ENCODE measurements around the gene E2F6.

Gene E2F6, protein sequence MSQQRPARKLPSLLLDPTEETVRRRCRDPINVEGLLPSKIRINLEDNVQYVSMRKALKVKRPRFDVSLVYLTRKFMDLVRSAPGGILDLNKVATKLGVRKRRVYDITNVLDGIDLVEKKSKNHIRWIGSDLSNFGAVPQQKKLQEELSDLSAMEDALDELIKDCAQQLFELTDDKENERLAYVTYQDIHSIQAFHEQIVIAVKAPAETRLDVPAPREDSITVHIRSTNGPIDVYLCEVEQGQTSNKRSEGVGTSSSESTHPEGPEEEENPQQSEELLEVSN

DNA sequence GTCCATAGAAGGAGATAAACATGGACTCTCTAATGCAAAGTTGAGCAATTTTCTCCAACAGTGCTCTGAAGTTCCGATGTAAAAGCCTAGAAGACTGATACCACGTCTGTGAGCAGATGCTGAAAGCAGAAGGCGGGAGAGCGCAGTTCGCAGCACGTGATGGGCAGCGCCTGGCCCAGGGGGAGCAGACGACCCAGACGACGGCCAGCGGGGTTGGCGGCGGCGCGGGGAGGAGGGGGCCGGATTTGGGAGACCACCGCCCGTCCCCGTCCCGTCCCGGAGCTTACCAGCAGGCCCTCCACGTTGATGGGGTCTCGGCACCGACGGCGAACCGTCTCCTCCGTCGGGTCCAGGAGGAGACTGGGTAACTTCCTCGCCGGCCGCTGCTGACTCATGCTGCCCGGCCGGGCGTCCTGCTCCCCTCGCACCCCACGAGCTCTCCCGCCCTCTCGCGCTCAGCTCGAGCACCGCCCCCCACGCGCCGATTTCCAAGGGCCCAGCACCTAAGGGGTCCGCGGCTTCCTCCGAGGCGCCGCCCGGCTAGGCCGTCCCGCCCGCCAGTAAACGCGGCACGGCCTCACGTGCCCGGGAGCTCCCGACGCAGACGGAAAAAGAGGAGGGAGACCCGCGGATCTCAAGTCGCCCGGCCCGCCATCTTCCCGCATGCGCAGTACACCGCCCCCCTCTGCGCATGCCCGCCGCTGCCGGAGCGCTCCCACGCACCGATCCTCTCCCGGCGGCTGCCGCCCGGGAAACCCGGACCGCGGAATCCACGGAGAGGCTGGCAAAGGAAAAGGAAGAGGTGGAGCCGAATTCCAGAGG lies at the start of gene E2F6:
E2F6 (minus strand) TSS at position 677 of the 822 bp plus-strand sequence; CDS start at position 395, 282 bp downstream.
- in situ Hi-C loops (cut with MboI; ENCODE audit: low sequenced_read_pairs): no loop called here

DNA sequence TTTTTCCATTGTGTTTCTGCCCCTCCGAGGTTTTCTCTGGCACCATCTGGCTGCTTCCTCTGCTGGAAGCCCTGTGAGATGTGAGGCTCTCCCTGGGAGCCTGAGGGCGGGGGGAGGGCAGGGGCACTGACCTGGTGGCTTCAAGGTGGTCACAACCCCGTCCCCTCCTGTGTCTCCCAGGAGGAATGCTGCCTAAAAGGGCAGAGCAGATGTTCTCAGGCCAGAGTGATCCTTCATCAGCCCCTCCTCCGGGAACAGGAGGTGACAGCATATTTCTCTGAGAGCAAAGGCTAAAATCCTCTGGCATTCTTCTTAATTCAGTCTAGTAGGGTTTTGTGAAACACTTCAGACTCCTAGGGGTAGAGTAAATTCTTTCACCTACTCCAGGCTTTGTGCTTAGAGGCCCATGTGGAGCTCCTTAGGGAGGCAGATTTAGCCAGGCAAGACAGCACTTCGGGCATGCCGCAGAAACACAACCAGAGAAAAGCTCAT lies 49.6 kb upstream of the E2F6 start:
- in situ Hi-C loops (cut with MboI; ENCODE audit: low sequenced_read_pairs): no loop called here

DNA sequence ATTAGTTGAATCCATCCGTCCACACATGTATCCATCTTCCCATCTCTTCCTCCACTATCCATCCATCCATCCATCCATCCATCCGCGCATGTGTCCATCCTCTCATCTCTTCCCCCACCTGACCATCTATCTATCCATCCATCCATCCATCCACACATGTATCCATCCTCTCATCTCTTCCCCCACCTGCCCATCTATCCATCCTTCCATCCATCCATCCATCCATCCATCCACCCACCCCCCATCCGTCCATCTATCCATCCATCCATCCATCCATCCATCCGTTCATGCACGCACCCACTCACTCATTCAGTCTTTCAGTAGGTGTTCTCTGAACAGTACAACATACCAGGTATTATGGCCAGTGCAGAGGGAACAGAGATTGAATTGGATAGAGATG lies 48.9 kb upstream of the E2F6 start:
- in situ Hi-C loops (cut with MboI; ENCODE audit: low sequenced_read_pairs): no loop called here

GRCh38 chr2:11514081-11514730 lies 48.2 kb upstream of the E2F6 start:
- in situ Hi-C loops (cut with MboI; ENCODE audit: low sequenced_read_pairs): no loop called here

- in situ Hi-C loops (cut with MboI; ENCODE audit: low sequenced_read_pairs): no loop called here
Observed at GRCh38 chr2:11513319-11513718, 47.4 kb upstream of the E2F6 start.

DNA sequence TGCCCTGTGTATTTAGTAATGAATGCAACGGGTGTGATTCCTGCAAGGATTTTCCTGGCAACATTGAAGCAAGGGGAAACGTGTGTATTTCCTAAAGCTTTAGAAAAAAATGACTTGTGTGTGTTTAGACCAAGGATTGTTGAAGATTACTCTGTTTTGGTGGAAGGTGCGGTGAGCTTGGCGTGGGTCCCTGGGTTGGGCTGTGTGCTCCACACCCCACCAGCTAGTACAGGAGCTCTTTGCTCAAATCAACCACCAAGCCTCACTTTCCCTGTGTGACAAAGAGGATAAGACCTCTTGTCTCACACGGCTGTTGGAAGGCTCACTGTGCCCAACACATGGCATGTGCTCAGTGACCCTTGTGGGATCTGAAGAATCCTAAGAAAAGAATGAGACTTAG lies 46.5 kb upstream of the E2F6 start:
- in situ Hi-C loops (cut with MboI; ENCODE audit: low sequenced_read_pairs): no loop called here

- in situ Hi-C loops (cut with MboI; ENCODE audit: low sequenced_read_pairs): no loop called here
Observed at GRCh38 chr2:11509657-11510360, 43.8 kb upstream of the E2F6 start.

DNA sequence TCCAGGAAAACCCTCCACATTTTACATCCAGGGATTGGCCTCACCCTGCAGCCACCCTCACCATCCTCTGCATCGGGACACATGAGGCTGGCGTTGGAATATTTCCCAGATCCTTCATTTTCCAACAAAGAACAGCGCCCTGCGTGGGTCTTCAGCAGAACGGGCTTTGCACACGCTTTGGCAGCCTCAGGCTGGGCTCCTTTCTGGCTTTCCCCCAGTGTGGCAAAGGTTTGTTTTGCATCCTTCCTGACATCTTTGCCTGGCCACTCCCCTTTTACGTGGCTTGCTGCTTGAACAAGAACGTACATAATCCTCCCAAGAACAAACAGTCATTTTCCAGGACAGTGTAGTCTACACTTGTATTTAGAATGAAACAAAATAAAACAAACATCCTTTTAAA lies 42.3 kb upstream of the E2F6 start:
- in situ Hi-C loops (cut with MboI; ENCODE audit: low sequenced_read_pairs): no loop called here

- in situ Hi-C loops (cut with MboI; ENCODE audit: low sequenced_read_pairs): no loop called here
Observed at GRCh38 chr2:11507517-11507916, 41.6 kb upstream of the E2F6 start.

- in situ Hi-C loops (cut with MboI; ENCODE audit: low sequenced_read_pairs): no loop called here
Observed at GRCh38 chr2:11506611-11506969, 40.6 kb upstream of the E2F6 start.

- in situ Hi-C loops (cut with MboI; ENCODE audit: low sequenced_read_pairs): no loop called here
Observed at GRCh38 chr2:11505652-11506610, 40.0 kb upstream of the E2F6 start.

GRCh38 chr2:11503354-11503927 lies 37.5 kb upstream of the E2F6 start:
- in situ Hi-C loops (cut with MboI; ENCODE audit: low sequenced_read_pairs): no loop called here

- in situ Hi-C loops (cut with MboI; ENCODE audit: low sequenced_read_pairs): no loop called here
Observed at GRCh38 chr2:11502740-11503292, 36.9 kb upstream of the E2F6 start.

DNA sequence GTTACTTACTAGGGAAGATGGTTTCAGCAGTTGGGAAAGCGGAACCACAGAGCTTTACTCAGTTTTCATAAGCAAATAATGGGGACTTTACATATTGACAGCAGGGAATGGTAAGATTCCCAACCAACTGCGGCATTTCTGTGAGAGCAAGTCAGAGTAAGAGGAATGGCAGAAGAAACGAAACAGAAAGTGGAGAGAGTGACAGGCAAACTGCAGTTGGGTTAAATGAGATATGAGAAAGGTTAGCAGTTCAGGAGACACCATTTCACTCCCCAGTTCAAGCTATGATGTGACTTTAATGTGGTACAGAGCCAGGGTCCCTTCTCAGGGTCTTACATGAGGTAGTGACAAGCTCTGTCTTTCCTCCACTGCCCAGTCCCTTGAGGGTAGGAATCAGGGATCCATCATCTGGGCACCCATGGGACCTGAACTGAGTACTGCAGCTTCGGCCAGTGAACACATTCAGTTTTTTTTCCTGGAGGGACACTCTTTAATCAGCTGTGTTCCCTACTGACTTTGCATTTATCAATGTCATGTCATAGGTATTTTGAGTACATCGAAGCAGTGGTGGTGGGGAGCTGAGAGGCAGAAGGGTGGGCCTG lies 34.8 kb upstream of the E2F6 start:
- in situ Hi-C loops (cut with MboI; ENCODE audit: low sequenced_read_pairs): no loop called here

- in situ Hi-C loops (cut with MboI; ENCODE audit: low sequenced_read_pairs): no loop called here
Observed at GRCh38 chr2:11499081-11499743, 33.3 kb upstream of the E2F6 start.

DNA sequence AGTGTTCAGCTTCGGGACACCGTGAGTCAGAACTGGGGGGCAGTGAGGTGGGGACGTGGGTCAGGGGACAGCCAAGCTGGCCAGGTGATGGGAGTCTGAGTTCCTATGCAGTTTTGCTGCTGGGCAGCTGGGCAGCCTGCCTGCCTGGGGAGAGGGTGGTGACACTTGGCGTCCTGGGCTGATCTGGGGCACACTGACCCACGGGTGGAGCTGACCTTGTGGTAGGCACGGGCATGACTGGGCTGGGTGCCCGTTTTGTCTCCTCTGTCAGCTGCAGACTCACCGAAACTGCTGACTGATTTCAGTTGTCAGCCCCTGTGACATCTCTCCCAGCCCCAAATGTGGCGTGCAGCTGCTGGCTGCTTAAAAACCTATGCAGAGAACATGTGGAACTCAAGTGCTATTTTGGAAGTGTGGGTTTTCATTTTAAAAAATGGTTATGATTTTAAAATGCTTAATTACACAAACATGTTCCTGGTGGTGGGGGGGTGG lies 32.6 kb upstream of the E2F6 start:
- in situ Hi-C loops (cut with MboI; ENCODE audit: low sequenced_read_pairs): no loop called here

GRCh38 chr2:11495844-11496681 lies 30.1 kb upstream of the E2F6 start:
- in situ Hi-C loops (cut with MboI; ENCODE audit: low sequenced_read_pairs): no loop called here

Data from HL-60/S4 treated with retinoic acid at 250 ng/mL for 4 days and 3 days (cell line).